Hepatocyte (in vitro differentiated cells): ENCODE measurements around the gene C2CD3. TPM values are rescaled to one million over a fixed set of nuclear protein-coding genes. Genes with fewer than 3 reads are reported as not detected.
"Not testable (repeated sequence)": the region's sequence is repeated elsewhere in the genome, so short reads cannot be mapped to it uniquely, and the experiment has no call there.

Experiments used
- DNase-seq: peaks from one replicate; pipeline ENCODE4 v3.0.0-alpha.2; 2016; ENCODE audit warnings: low spot score
- H2AFZ ChIP-seq: fragments of 200-600 bp; sonication (generic); 2 replicates; pipeline ENCODE4 v1.6.0; 2016; ENCODE audit warnings: antibody characterized with exemption, mild to moderate bottlenecking
- H3K27ac ChIP-seq: fragments of 200-600 bp; sonication (generic); 2 replicates; pipeline ENCODE4 v1.5.1; 2016; ENCODE audit warnings: mild to moderate bottlenecking
- H3K27me3 ChIP-seq: fragments of 200-600 bp; sonication (generic); 2 replicates; pipeline ENCODE4 v1.6.1; 2016
- H3K36me3 ChIP-seq: fragments of 200-600 bp; sonication (generic); replicated peaks from 2 replicates; pipeline ENCODE4 v1.5.1; 2016; ENCODE audit warnings: low read depth; ENCODE audit not compliant: insufficient read depth
- H3K4me1 ChIP-seq: fragments of 200-600 bp; sonication (generic); 2 replicates; pipeline ENCODE4 v1.5.1; 2016; ENCODE audit warnings: mild to moderate bottlenecking, moderate library complexity; ENCODE audit not compliant: insufficient read depth
- H3K4me2 ChIP-seq: fragments of 200-600 bp; sonication (generic); 2 replicates; pipeline ENCODE4 v1.6.0; 2016
- H3K4me3 ChIP-seq: fragments of 200-600 bp; sonication (generic); 2 replicates; pipeline ENCODE4 v1.5.1; 2016; ENCODE audit warnings: mild to moderate bottlenecking
- H3K79me2 ChIP-seq: fragments of 200-600 bp; sonication (generic); 2 replicates; pipeline ENCODE4 v1.6.0; 2017; ENCODE audit warnings: mild to moderate bottlenecking
- H3K9me2 ChIP-seq: fragments of 200-600 bp; sonication (generic); replicated peaks from 2 replicates; pipeline ENCODE4 v1.6.0; 2017; ENCODE audit warnings: mild to moderate bottlenecking; ENCODE audit not compliant: insufficient read depth
- H3K9me3 ChIP-seq: fragments of 200-600 bp; sonication (generic); 2 replicates; pipeline ENCODE4 v1.5.1; 2016; ENCODE audit warnings: low read depth, mild to moderate bottlenecking
- H4K20me1 ChIP-seq: fragments of 200-600 bp; sonication (generic); 2 replicates; pipeline ENCODE4 v1.6.0; 2016; ENCODE audit warnings: mild to moderate bottlenecking; ENCODE audit not compliant: insufficient read depth, poor library complexity, severe bottlenecking
- EZH2 ChIP-seq: fragments of 200-600 bp; sonication (generic); IDR thresholded peaks from 2 replicates; pipeline ENCODE4 v1.6.1; 2016; ENCODE audit warnings: antibody characterized with exemption, mild to moderate bottlenecking, borderline replicate concordance
- EZH2phosphoT487 ChIP-seq: fragments of 200-600 bp; sonication (generic); IDR thresholded peaks from one replicate; pipeline ENCODE4 v1.6.1; 2018; ENCODE audit warnings: antibody characterized with exemption, mild to moderate bottlenecking, low read depth, moderate library complexity; ENCODE audit not compliant: unreplicated experiment, severe bottlenecking
- WGBS: methylation state at CpG from one replicate; pipeline ENCODE4 v1.1.6; 2016; ENCODE audit warnings: low lambda C conversion rate; ENCODE audit errors: missing lambda C conversion rate; 5-methylcytosine and 5-hydroxymethylcytosine counted together
- polyA plus RNA-seq: library from polyadenylated mRNA; unstranded; fragments of >200 nt; fragmentation: Nextera tagmentation; extraction: Ambion mirVana; gene quantifications from 2 replicates; pipeline ENCODE4 v1.2.1, GENCODE V29; 2016
- total RNA-seq: library from RNA; depleted of rRNA; stranded (reverse); fragments of >200 nt; gene quantifications from 2 replicates; pipeline ENCODE4 v1.2.3, GENCODE V29; 2014
- TF ChIP-seq, protein P1 (sequence below): fragments of 200-600 bp; sonication (generic); IDR thresholded peaks from 2 replicates; pipeline ENCODE4 v1.5.1; 2016; ENCODE audit warnings: antibody characterized with exemption, mild to moderate bottlenecking; ENCODE audit not compliant: poor library complexity

C2CD3 gene
- total and polyA plus RNA-seq, 2 experiments from 2014 or later = 9.8 to 16.3 TPM

GRCh38 chr11:74141908-74142307 is 28.9 kb downstream of the C2CD3 start:
- no peaks in the 10 kb centered on the region for H4K20me1 ChIP-seq
- WGBS = 96% methylated on average over 3 of the region's 3 CpGs
- no peaks in the 10 kb centered on the region for H3K27me3 ChIP-seq
- H2AFZ ChIP-seq = no peak overlapping the region
- TF ChIP-seq EZH2phosphoT487 (no peak), EZH2 (no peak)
- TF ChIP-seq, protein P1, sequence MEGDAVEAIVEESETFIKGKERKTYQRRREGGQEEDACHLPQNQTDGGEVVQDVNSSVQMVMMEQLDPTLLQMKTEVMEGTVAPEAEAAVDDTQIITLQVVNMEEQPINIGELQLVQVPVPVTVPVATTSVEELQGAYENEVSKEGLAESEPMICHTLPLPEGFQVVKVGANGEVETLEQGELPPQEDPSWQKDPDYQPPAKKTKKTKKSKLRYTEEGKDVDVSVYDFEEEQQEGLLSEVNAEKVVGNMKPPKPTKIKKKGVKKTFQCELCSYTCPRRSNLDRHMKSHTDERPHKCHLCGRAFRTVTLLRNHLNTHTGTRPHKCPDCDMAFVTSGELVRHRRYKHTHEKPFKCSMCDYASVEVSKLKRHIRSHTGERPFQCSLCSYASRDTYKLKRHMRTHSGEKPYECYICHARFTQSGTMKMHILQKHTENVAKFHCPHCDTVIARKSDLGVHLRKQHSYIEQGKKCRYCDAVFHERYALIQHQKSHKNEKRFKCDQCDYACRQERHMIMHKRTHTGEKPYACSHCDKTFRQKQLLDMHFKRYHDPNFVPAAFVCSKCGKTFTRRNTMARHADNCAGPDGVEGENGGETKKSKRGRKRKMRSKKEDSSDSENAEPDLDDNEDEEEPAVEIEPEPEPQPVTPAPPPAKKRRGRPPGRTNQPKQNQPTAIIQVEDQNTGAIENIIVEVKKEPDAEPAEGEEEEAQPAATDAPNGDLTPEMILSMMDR = no peak
- H3K79me2 ChIP-seq = peaks cover 5% of the 10 kb centered on the region
- peaks cover 24% of the 10 kb centered on the region for H3K4me1 ChIP-seq
- no peak overlapping the region for H3K27ac ChIP-seq
- H3K36me3 ChIP-seq = no peaks in the 10 kb centered on the region
- DNase-seq = no peak
- H3K9me2 ChIP-seq = no peaks in the 10 kb centered on the region
- H3K4me3 ChIP-seq = no peak overlapping the region
- no peaks in the 10 kb centered on the region for H3K9me3 ChIP-seq
- H3K4me2 ChIP-seq = no peak overlapping the region

- Histone ChIP-seq H3K36me3 (no peaks in the 10 kb centered on the region), H3K4me1 (peaks cover 24% of the 10 kb centered on the region), H3K4me3 (no peak overlapping the region), H3K4me2 (no peak overlapping the region), H3K27me3 (no peaks in the 10 kb centered on the region), H3K9me3 (no peaks in the 10 kb centered on the region), H3K79me2 (peaks cover 5% of the 10 kb centered on the region), H4K20me1 (no peaks in the 10 kb centered on the region), H3K9me2 (no peaks in the 10 kb centered on the region), H2AFZ (no peak overlapping the region), H3K27ac (no peak overlapping the region)
- 86% methylated on average over 2 of the region's 2 CpGs for WGBS
- peak; percentile 5 for DNase-seq
- TF ChIP-seq, protein P1 = no peak
- TF ChIP-seq EZH2phosphoT487 (no peak), EZH2 (no peak)
These were observed 29.5 kb downstream of the C2CD3 start for GRCh38 chr11:74141241-74141695.

- not testable (repeated sequence) for H3K4me3 ChIP-seq
- H3K4me1 ChIP-seq = peaks cover 24% of the 10 kb centered on the region
- 90% methylated on average over 1 of the region's 1 CpG for WGBS
These were observed 30.8 kb downstream of the C2CD3 start for GRCh38 chr11:74139919-74140431.

DNA sequence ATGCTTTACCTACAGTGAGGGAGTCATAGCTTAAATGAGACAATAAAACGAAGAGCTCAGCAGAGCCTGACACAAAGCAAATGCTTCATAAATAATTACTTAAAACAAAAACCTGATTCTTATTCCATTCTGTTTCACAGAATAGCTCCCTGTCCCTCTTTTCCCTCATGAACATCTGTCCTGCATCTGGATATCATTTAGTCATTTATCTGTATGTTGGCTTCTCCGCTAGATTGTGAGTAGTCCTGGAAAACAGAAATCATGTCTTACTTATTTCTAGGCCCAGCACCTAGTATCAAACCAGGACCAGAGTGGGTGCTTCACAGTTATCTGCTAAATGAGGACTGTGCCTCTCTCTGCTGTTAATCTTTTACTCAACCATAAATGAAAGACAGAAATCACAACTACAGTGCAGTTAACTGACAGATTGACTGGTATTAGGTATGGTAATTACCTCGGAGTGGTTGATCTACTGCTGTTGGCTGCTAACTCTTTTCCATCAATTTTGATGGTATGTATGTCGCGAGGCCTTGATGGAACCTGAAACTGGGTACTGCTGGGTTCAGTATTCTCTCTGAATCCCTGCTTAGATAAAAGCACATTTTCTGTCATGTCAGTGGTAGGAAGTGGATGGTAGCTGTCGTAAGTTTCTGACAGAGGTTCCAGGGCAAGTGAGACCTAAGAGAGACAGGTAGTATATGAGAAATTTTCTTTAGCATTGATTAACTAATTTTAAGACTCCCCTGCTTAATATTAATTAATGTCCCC is 31.5 kb downstream of the C2CD3 start:
- 84% methylated on average over 6 of the region's 6 CpGs for WGBS
- Histone ChIP-seq H3K27ac (peak overlapping the region; percentile 86), H3K4me1 (peaks cover 24% of the 10 kb centered on the region), H3K9me2 (no peaks in the 10 kb centered on the region), H3K79me2 (peaks cover 5% of the 10 kb centered on the region), H4K20me1 (no peaks in the 10 kb centered on the region), H2AFZ (no peak overlapping the region), H3K4me3 (no peak overlapping the region), H3K4me2 (peak overlapping the region; percentile 36), H3K27me3 (no peaks in the 10 kb centered on the region), H3K9me3 (no peaks in the 10 kb centered on the region), H3K36me3 (no peaks in the 10 kb centered on the region)
- TF ChIP-seq EZH2 (no peak), EZH2phosphoT487 (no peak)
- TF ChIP-seq, protein P1 = no peak
- no peak for DNase-seq

More at GRCh38 chr11:74139919-74140431, 30.8 kb downstream of the C2CD3 start:
- not testable (repeated sequence) for H2AFZ ChIP-seq, H3K9me2 ChIP-seq, DNase-seq, H3K4me2 ChIP-seq, H3K79me2 ChIP-seq, H3K27me3 ChIP-seq, H3K9me3 ChIP-seq, H4K20me1 ChIP-seq, H3K36me3 ChIP-seq
- peak overlapping the region; percentile 86 for H3K27ac ChIP-seq
